ENCODE measurements around the gene ERP44. TPM values are rescaled to one million over a fixed set of nuclear protein-coding genes. Genes with fewer than 3 reads are reported as not detected.

Gene ERP44
- total RNA-seq, 1 experiment from 2014 or later: 9.4 TPM

GRCh38 chr9:100091650-100092049, 7.2 kb downstream of the ERP44 start:
- no peak for DNase-seq (ENCODE audit: low read depth, low spot score)
- no peak overlapping the region for H3K4me3 ChIP-seq (replicated peaks in 1 of 2; ENCODE audit: low read depth in 1 of 2, low read length in 2 of 2)
- no peaks in the 10 kb centered on the region for H3K9me3 ChIP-seq (ENCODE audit: control insufficient read depth in 1 of 2, insufficient read depth in 1 of 2, low read depth in 1 of 2, low read length in 2 of 2)
- H3K27ac ChIP-seq (ENCODE audit: low read depth, low read length): no peak overlapping the region
- no peak overlapping the region for H2AFZ ChIP-seq (ENCODE audit: low read depth, low read length, poor library complexity, severe bottlenecking)
- H3K4me1 ChIP-seq (ENCODE audit: control insufficient read depth in 1 of 2, insufficient read depth in 2 of 2, low read length in 2 of 2): no peaks in the 10 kb centered on the region
- no peak overlapping the region for H3K4me2 ChIP-seq (ENCODE audit: low read length)
- peaks cover 90% of the 10 kb centered on the region for H3K79me2 ChIP-seq (ENCODE audit: insufficient read depth, low read length)
- H3K27me3 ChIP-seq (ENCODE audit: insufficient read depth, low read length): no peaks in the 10 kb centered on the region
- H3K36me3 ChIP-seq (ENCODE audit: control insufficient read depth in 1 of 2, insufficient read depth in 2 of 2, low read length in 2 of 2): no peaks in the 10 kb centered on the region
- ChIA-PET RAD21 (ENCODE audit: low non-redundant PET in 1 of 2, low total read pairs in 2 of 2, uncharacterized antibody in 2 of 2, unreplicated experiment in 2 of 2) (no interaction called here), CTCF (no interaction called here), POLR2A (no interaction called here)
- ATAC-seq: no peak
- TF ChIP-seq ZNF274 (IDR thresholded peaks at IDR 0.05; ENCODE audit: low read depth, low read length): no peak
- TF ChIP-seq FOSL1 (IDR thresholded peaks at IDR 0.05; ENCODE audit: low read depth): no peak
- no peak for TF ChIP-seq MAX (IDR thresholded peaks at IDR 0.05)
- TF ChIP-seq POLR2A (IDR thresholded peaks at IDR 0.05; ENCODE audit: borderline replicate concordance, extremely low read depth, insufficient read depth, insufficient read length): no peak
- no peak for TF ChIP-seq EGR1 (IDR thresholded peaks at IDR 0.05; ENCODE audit: low read depth)
- TF ChIP-seq JUND (IDR thresholded peaks at IDR 0.05): no peak
- no peak for TF ChIP-seq POLR2AphosphoS5 (IDR thresholded peaks at IDR 0.05; ENCODE audit: low read depth, low read length)
- TF ChIP-seq CBX3 (IDR thresholded peaks at IDR 0.05; ENCODE audit: low read depth): no peak
- TF ChIP-seq REST (IDR thresholded peaks at IDR 0.05; ENCODE audit: low read depth): no peak
- no peak for TF ChIP-seq CEBPB (IDR thresholded peaks at IDR 0.05; ENCODE audit: low read depth)
- no peak for TF ChIP-seq ZBTB33 (IDR thresholded peaks at IDR 0.05; ENCODE audit: extremely low read depth, insufficient replicate concordance, low read length)
- TF ChIP-seq SIN3A (IDR thresholded peaks at IDR 0.05; ENCODE audit: low read depth): no peak
- intact Hi-C loops (cut with micrococcal nuclease): no loop called here
- H3K9ac ChIP-seq (ENCODE audit: low read length): no peak overlapping the region
- peaks cover 3% of the 10 kb centered on the region; the same call in 1 of the 2 replicates for H4K20me1 ChIP-seq (ENCODE audit: insufficient read depth)
- no peaks in the 10 kb centered on the region for H3K9me2 ChIP-seq (ENCODE audit: insufficient read depth)
- BruUV-seq (replicated peaks): no TSS peak

Measured in HCT116 (cell line).